AG09319 (cell line): Measurements from ENCODE around the gene MMRN2.
"Not testable (repeated sequence)": the region's sequence is repeated elsewhere in the genome, so short reads cannot be mapped to it uniquely, and the experiment has no call there.

Source experiments
- DNase-seq: peaks from one replicate; pipeline ENCODE4 v3.0.0-alpha.2; 2010; ENCODE audit warnings: low read depth; ENCODE audit errors: extremely low read depth
- CTCF ChIP-seq: IDR thresholded peaks from 2 replicates; pipeline ENCODE4 v1.5.1; 2011; ENCODE audit warnings: low read depth, mild to moderate bottlenecking, inconsistent platforms, low read length, moderate library complexity

Gene MMRN2

GRCh38 chr10:86938260-86938659, 19.2 kb downstream of the MMRN2 start:
- DNase-seq, result no peak
- no peak for TF ChIP-seq CTCF

- DNase-seq, result no peak
- TF ChIP-seq CTCF, result no peak
Observed at GRCh38 chr10:86937502-86938154, 19.8 kb downstream of the MMRN2 start.

- no peak for TF ChIP-seq CTCF
- no peak for DNase-seq
Observed at GRCh38 chr10:86936661-86937501, 20.5 kb downstream of the MMRN2 start.

- not testable (repeated sequence) for DNase-seq
Observed at GRCh38 chr10:86934162-86934711, 23.2 kb downstream of the MMRN2 start.

- TF ChIP-seq CTCF, result no peak
- no peak for DNase-seq
Observed at GRCh38 chr10:86932674-86933073, 24.7 kb downstream of the MMRN2 start.

GRCh38 chr10:86931872-86932271, 25.5 kb downstream of the MMRN2 start:
- TF ChIP-seq CTCF, result no peak
- no peak for DNase-seq

- TF ChIP-seq CTCF, result no peak
- no peak for DNase-seq
Observed at GRCh38 chr10:86929468-86930380, 27.7 kb downstream of the MMRN2 start.
